ENCODE measurements around the gene OGDH. TPM values are rescaled to one million over a fixed set of nuclear protein-coding genes. Genes with fewer than 3 reads are reported as not detected.
"Not testable (repeated sequence)": the region's sequence is repeated elsewhere in the genome, so short reads cannot be mapped to it uniquely, and the experiment has no call there.

Gene OGDH
- 10 to 100 TPM; 22.7 to 71.7 (median 31.9) TPM for polyA plus RNA-seq

GRCh38 chr7:44606341-44607140, at the start of gene OGDH:
Gene OGDH (plus strand): TSS chr7:44606627. CDS start chr7:44624344, 17,717 bp downstream.
- no peak within 1 kb of the TSS for H3K27ac ChIP-seq (ENCODE audit: low read depth, low read length)
- 0 to 1% (median 0%) methylated on average over 79 to 92 of the region's 93 CpGs for WGBS, 3 donors

- 77 to 87% (median 84%) methylated on average over 2 of the region's 2 CpGs for WGBS, 3 donors
- H3K27ac ChIP-seq (ENCODE audit: low read depth, low read length): no peak overlapping the region
These were observed 48.9 kb upstream of the OGDH start for GRCh38 chr7:44557485-44557884.

GRCh38 chr7:44559485-44559884, 46.9 kb upstream of the OGDH start:
- no peak overlapping the region for H3K27ac ChIP-seq (ENCODE audit: low read depth, low read length)
- WGBS, 3 donors: 59 to 84% (median 69%) methylated on average over 4 of the region's 4 CpGs

- H3K27ac ChIP-seq (ENCODE audit: low read depth, low read length): no peak overlapping the region
- 84 to 90% (median 86%) methylated on average over 6 of the region's 6 CpGs for WGBS, 3 donors
These were observed 44.9 kb upstream of the OGDH start for GRCh38 chr7:44561481-44561880.

- 76 to 88% (median 84%) methylated on average over 7 of the region's 7 CpGs for WGBS, 3 donors
- H3K27ac ChIP-seq (ENCODE audit: low read depth, low read length): no peak overlapping the region
These were observed 44.3 kb upstream of the OGDH start for GRCh38 chr7:44561962-44562621.

GRCh38 chr7:44562622-44562962, 43.8 kb upstream of the OGDH start:
- 91 to 93% (median 92%) methylated on average over 8 of the region's 8 CpGs for WGBS, 3 donors

GRCh38 chr7:44563171-44563679, 43.2 kb upstream of the OGDH start:
- 75% methylated on average over 3 of the region's 3 CpGs for WGBS, 3 donors
- no peak overlapping the region for H3K27ac ChIP-seq (ENCODE audit: low read depth, low read length)

More at GRCh38 chr7:44562622-44562962, 43.8 kb upstream of the OGDH start:
- H3K27ac ChIP-seq (ENCODE audit: low read depth, low read length): not testable (repeated sequence)

GRCh38 chr7:44564606-44565005, 41.8 kb upstream of the OGDH start:
- H3K27ac ChIP-seq (ENCODE audit: low read depth, low read length): no peak overlapping the region
- WGBS, 3 donors: 79 to 100% (median 85%) methylated on average over 2 of the region's 2 CpGs

GRCh38 chr7:44565097-44565794, 41.2 kb upstream of the OGDH start:
- H3K27ac ChIP-seq (ENCODE audit: low read depth, low read length): no peak overlapping the region

GRCh38 chr7:44565795-44566559, 40.5 kb upstream of the OGDH start:
- WGBS, 3 donors: 67 to 77% (median 67%) methylated on average over 16 of the region's 16 CpGs

More at GRCh38 chr7:44565097-44565794, 41.2 kb upstream of the OGDH start:
- 51 to 66% (median 63%) methylated on average over 11 to 13 of the region's 13 CpGs for WGBS, 3 donors

GRCh38 chr7:44566680-44567079, 39.7 kb upstream of the OGDH start:
- WGBS, 3 donors: 87 to 94% (median 93%) methylated on average over 5 of the region's 5 CpGs

More at GRCh38 chr7:44565795-44566559, 40.5 kb upstream of the OGDH start:
- no peak overlapping the region for H3K27ac ChIP-seq (ENCODE audit: low read depth, low read length)

GRCh38 chr7:44567884-44568283, 38.5 kb upstream of the OGDH start:
- WGBS, 3 donors: 89 to 95% (median 94%) methylated on average over 6 of the region's 6 CpGs

More at GRCh38 chr7:44566680-44567079, 39.7 kb upstream of the OGDH start:
- H3K27ac ChIP-seq (ENCODE audit: low read depth, low read length): no peak overlapping the region

GRCh38 chr7:44568771-44569560, 37.5 kb upstream of the OGDH start:
- no peak overlapping the region for H3K27ac ChIP-seq (ENCODE audit: low read depth, low read length)
- 91 to 93% (median 91%) methylated on average over 17 of the region's 17 CpGs for WGBS, 3 donors

More at GRCh38 chr7:44567884-44568283, 38.5 kb upstream of the OGDH start:
- no peak overlapping the region for H3K27ac ChIP-seq (ENCODE audit: low read depth, low read length)

GRCh38 chr7:44569959-44570358, 36.5 kb upstream of the OGDH start:
- WGBS, 3 donors: 89 to 93% (median 89%) methylated on average over 9 of the region's 9 CpGs
- no peak overlapping the region for H3K27ac ChIP-seq (ENCODE audit: low read depth, low read length)

GRCh38 chr7:44572771-44573170, 33.7 kb upstream of the OGDH start:
- H3K27ac ChIP-seq (ENCODE audit: low read depth, low read length): no peak overlapping the region
- WGBS, 3 donors: 53 to 75% (median 66%) methylated on average over 5 of the region's 5 CpGs

GRCh38 chr7:44573464-44574286, 32.8 kb upstream of the OGDH start, which contains the start of gene DDX56:
Gene DDX56 (minus strand): TSS chr7:44573908. CDS start chr7:44573895, 13 bp downstream.
- 0 to 1% (median 0%) methylated on average over 74 of the region's 74 CpGs for WGBS, 3 donors
- peak within 1 kb of the TSS; percentile 42 for H3K27ac ChIP-seq (ENCODE audit: low read depth, low read length)
